Coronary artery (tissue), 2 donors: ENCODE results near the gene TNS4.

Experiments used
- DNase-seq: peaks from one replicate; pipeline ENCODE4 v3.0.0-alpha.2; 2017; ENCODE audit warnings: low spot score
- H3K27ac ChIP-seq, 2 donors: fragments of 200-600 bp; sonication (generic); one replicate each; pipeline ENCODE4 v1.5.1; 2016 to 2019
- H3K4me3 ChIP-seq: fragments of 200-600 bp; sonication (generic); 2 replicates; pipeline ENCODE4 v1.5.1; 2016; ENCODE audit warnings: mild to moderate bottlenecking, moderate library complexity
- CTCF ChIP-seq: fragments of 200-600 bp; sonication (generic); IDR thresholded peaks from one replicate; pipeline ENCODE4 v1.5.1; 2019; ENCODE audit warnings: antibody characterized with exemption

The TNS4 gene

DNA sequence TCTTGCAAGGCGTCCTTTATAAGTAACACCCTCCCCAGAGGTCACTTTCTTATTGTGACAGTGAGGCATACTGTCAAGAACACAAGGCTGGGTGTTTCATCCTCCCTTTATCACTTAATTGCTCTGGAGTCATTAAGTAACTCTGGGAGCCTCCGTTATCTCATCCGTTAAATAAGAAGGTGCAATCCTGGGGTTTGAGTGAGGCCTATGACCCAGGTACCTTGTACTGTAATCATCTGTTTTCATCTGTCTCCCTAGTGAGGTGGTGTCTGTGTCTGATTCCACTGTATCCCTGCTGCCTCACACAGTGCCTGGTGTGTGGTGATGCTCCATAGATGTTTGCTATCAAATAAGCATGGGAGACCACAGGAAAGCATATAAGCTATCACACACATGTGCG, 17.7 kb downstream of the TNS4 start:
- H3K27ac ChIP-seq = no peak overlapping the region
- H3K4me3 ChIP-seq = no peak overlapping the region
- no peak for TF ChIP-seq CTCF
- no peak for DNase-seq

GRCh38 chr17:40482722-40483121, 18.7 kb downstream of the TNS4 start:
- no peak for TF ChIP-seq CTCF
- Histone ChIP-seq H3K27ac (no peak overlapping the region), H3K4me3 (no peak overlapping the region)
- DNase-seq = no peak

- H3K27ac ChIP-seq = no peak overlapping the region
- no peak overlapping the region for H3K4me3 ChIP-seq
- no peak for DNase-seq
- no peak for TF ChIP-seq CTCF
Observed at GRCh38 chr17:40481106-40481505, 20.3 kb downstream of the TNS4 start.

GRCh38 chr17:40480501-40481003, 20.9 kb downstream of the TNS4 start:
- H3K27ac ChIP-seq = no peak overlapping the region
- no peak for TF ChIP-seq CTCF
- H3K4me3 ChIP-seq = no peak overlapping the region
- no peak for DNase-seq

GRCh38 chr17:40479754-40480480, 21.5 kb downstream of the TNS4 start:
- Histone ChIP-seq H3K27ac (no peak overlapping the region), H3K4me3 (no peak overlapping the region)
- TF ChIP-seq CTCF = no peak
- DNase-seq = no peak

GRCh38 chr17:40478486-40478885, 22.9 kb downstream of the TNS4 start:
- no peak overlapping the region for H3K4me3 ChIP-seq
- no peak overlapping the region for H3K27ac ChIP-seq
- no peak for DNase-seq
- no peak for TF ChIP-seq CTCF

DNA sequence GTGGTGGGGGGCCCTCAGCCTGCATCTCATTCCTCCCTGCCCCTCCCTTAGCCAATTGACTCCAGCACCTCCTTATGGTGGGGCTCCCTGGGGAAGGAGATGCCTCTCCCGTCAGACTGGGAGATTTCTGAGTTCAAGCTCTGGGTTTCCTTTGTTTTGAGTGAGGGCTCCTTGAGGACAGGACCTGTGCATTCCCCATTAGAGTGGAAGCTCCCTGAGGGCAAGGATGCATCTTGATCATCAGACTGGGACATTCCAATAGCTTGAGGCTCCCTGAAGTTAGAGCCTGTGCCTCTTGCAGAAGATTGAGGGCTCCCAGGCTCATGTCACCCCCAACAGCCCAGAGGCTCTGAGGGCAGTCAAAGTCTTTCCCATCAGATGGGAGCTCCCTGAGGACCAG, 23.6 kb downstream of the TNS4 start:
- no peak for DNase-seq
- no peak overlapping the region for H3K27ac ChIP-seq
- TF ChIP-seq CTCF = no peak
- no peak overlapping the region for H3K4me3 ChIP-seq
